Effector memory CD4-positive, alpha-beta T cell (primary cell): Measurements from ENCODE around the gene RABGEF1.
A peak's percentile ranks its signal among the peaks of the same experiment; 100 is the strongest.
"Not testable (repeated sequence)": the region's sequence is repeated elsewhere in the genome, so short reads cannot be mapped to it uniquely, and the experiment has no call there.

ENCODE experiments used
- DNase-seq, 3 donors: peaks; one replicate each; pipeline ENCODE4 v3.0.0-alpha.2; 2020
- H3K27ac ChIP-seq: 2 replicates; pipeline ENCODE4 v1.7.0; 2013; ENCODE audit warnings: mild to moderate bottlenecking, low read length, moderate library complexity; ENCODE audit not compliant: insufficient read depth, poor library complexity, severe bottlenecking
- H3K27me3 ChIP-seq: replicated peaks from 2 replicates; pipeline ENCODE4 v1.7.0; 2013; ENCODE audit warnings: mild to moderate bottlenecking, low read length; ENCODE audit not compliant: insufficient read depth, control insufficient read depth, poor library complexity, severe bottlenecking
- H3K36me3 ChIP-seq: 2 replicates; pipeline ENCODE4 v1.7.0; 2013; ENCODE audit warnings: mild to moderate bottlenecking, low read length, moderate library complexity; ENCODE audit not compliant: control insufficient read depth, insufficient read depth
- H3K4me1 ChIP-seq: 2 replicates; pipeline ENCODE4 v1.7.0; 2013; ENCODE audit warnings: low read length, mild to moderate bottlenecking; ENCODE audit not compliant: control insufficient read depth, insufficient read depth, poor library complexity, severe bottlenecking
- H3K4me3 ChIP-seq: 2 replicates; pipeline ENCODE4 v1.7.0; 2013; ENCODE audit warnings: low read length, low read depth, mild to moderate bottlenecking; ENCODE audit not compliant: insufficient read depth, poor library complexity, severe bottlenecking
- H3K9me3 ChIP-seq: 2 replicates; pipeline ENCODE4 v1.7.0; 2013; ENCODE audit warnings: mild to moderate bottlenecking, low read length, moderate library complexity; ENCODE audit not compliant: control insufficient read depth
- total RNA-seq, 3 donors: gene quantifications; one replicate each; lab custom pipeline; 2026; lab: John Stamatoyannopoulos, UW

The RABGEF1 gene
- total RNA-seq: 3.3 to 8.2 (median 5.0) reads per million in 3 donors

DNA sequence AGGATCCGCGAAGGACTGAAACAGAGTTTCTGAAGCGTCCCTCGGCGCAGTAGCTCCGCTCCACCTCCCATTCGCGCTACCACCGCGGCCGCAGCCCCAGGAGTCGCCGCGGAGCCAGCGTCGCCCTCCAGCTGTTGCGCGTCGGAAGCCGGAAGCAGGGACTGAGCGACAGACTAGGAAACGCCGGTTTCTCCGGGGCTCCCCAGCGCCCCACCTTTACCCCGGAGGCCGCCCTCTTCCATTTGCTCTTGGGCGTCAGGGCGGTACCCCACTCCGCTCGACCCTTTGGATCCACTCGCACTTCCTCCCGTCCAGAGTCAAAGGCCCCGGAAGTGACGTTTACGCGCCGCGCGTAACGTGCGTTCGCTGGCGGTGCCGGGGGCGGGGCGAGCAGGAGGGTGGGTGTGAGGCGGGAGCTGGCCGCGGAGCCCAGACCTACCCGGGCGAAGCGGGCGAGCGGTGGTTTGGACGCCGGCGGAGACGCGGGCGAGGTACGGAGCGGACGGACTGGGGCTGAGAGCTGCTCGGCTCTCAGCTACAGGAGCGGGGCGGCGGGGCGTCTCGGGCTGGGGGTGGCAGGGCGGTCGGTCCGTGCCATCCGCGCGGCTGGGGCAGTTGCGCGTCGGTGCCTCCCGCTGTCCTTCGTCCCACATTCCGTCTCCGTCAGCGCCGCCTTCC, at the start of gene RABGEF1:
Gene RABGEF1, plus strand, starts transcription at position 432 of the 678 bp plus-strand sequence. CDS start 31,167 bp downstream, outside the sequence.
- peak; percentile 95 to 97 (median 96) for DNase-seq
- H3K27me3 ChIP-seq: no peaks in the 10 kb centered on the region
- H3K9me3 ChIP-seq: no peaks in the 10 kb centered on the region
- no peaks in the 10 kb centered on the region for H3K36me3 ChIP-seq
- H3K4me1 ChIP-seq: peaks cover 10% of the 10 kb centered on the region
- peak within 1 kb of the TSS; percentile 85 for H3K27ac ChIP-seq
- peak within 1 kb of the TSS; percentile 93 for H3K4me3 ChIP-seq

DNA sequence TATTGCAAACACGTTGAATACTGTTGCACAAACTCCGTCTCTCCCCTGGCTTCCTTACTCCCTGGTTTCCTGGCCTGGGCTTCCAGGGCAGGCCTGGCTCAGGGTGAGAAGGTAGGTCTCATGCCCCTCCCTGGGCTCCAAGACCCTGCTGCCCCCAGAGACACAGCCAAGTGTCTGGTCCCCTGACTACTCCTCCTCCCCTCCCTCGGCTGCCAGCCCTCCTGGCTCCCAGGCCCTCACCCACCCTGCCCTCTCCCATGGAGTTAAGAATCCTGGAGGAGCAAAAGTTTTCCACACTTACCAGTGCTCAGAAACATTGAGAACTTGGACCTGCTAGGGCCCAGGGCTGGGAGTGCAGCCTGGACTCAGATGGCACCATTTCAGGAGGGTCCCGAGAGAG, 47.2 kb upstream of the RABGEF1 start:
- Histone ChIP-seq H3K4me1 (no peaks in the 10 kb centered on the region), H3K9me3 (no peaks in the 10 kb centered on the region), H3K4me3 (no peak overlapping the region), H3K27me3 (no peaks in the 10 kb centered on the region), H3K36me3 (no peaks in the 10 kb centered on the region), H3K27ac (no peak overlapping the region)
- DNase-seq: no peak

DNA sequence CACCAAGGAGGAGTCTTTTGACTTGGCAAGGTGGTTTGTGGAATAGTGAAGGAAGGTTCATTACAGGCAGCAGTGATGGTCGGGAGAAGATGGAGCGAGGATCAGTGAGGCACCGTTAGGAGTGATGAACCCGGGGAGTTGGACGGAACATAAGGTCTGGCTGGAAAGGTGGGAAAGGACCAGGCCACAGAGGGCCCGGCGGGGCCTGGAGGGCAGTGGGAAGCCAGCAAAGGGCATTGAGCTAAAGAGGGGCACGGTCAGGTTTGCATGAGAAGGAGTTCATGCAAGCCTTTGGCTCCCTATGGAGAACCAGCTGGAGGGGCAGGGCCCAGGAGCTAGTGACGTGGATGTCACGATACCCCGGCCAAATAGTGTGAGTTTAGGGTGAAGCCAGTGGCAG, 46.2 kb upstream of the RABGEF1 start:
- H3K36me3 ChIP-seq: no peaks in the 10 kb centered on the region
- no peak overlapping the region for H3K27ac ChIP-seq
- no peaks in the 10 kb centered on the region for H3K27me3 ChIP-seq
- DNase-seq: no peak
- H3K9me3 ChIP-seq: no peaks in the 10 kb centered on the region
- H3K4me1 ChIP-seq: no peaks in the 10 kb centered on the region
- no peak overlapping the region for H3K4me3 ChIP-seq

DNA sequence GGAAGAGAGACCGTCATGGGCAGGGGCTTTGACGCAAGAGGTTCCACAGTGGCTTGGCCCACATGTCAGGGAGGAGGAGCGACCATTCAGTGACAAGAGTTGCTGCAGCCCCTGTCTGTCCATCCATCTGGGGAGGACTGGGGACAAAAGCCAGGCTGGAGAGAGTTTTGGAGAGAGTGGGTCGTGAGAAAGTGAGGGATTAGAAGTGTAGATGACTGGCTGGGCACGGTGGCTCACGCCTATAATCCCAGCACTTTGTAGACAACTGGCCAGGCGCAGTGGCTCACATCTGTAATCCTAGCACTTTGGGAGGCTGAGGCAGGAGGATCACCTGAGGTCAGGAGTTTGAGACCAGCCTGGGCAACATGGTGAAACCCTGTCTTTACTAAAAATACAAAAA, 45.1 kb upstream of the RABGEF1 start:
- H3K4me3 ChIP-seq, H3K27ac ChIP-seq, H3K27me3 ChIP-seq, H3K9me3 ChIP-seq, H3K36me3 ChIP-seq, H3K4me1 ChIP-seq, DNase-seq: not testable (repeated sequence)

DNA sequence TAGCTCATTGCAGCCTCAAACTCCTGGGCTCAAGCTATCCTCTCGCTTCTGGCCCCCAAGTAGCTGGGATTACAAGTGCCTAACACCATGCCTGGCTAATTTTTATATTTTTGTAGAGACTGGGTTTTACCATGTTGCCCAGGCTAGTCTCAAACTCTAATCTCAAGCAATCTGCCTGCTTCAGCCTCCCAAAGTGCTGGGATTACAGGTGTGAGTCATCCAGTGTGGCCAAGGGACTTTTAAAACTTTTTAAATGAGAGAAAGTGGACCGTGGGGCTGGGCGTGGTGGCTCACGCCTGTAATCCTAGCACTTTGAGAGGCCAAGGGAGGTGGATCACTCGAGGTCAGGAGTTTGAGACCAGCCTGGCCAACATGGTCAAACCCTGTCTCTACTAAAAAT, 44.4 kb upstream of the RABGEF1 start:
- not testable (repeated sequence) for H3K4me1 ChIP-seq, H3K27ac ChIP-seq, DNase-seq, H3K36me3 ChIP-seq, H3K9me3 ChIP-seq, H3K27me3 ChIP-seq, H3K4me3 ChIP-seq

DNA sequence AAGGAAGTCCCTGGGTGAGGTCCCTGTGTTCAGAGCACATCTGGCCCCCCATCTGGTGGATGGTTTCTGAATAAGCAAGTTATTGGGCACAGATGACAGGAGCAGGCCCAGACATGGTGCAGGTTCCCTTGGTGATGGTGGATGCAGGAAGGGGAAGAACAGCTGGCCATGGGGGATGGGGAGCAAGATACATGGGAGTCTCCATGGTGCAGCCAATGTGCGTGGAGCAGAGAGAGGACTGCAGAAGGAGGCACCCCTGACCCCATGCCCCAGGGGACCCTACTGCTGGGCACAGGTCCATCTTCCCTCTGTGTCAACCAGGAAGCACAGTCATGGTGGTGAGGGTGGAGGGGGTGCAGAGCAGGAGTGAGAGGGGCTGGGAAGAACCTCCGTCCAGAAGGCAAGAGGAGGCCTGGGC, 43.8 kb upstream of the RABGEF1 start:
- no peaks in the 10 kb centered on the region for H3K27me3 ChIP-seq
- H3K4me1 ChIP-seq: no peaks in the 10 kb centered on the region
- DNase-seq: no peak
- H3K27ac ChIP-seq: no peak overlapping the region
- no peaks in the 10 kb centered on the region for H3K9me3 ChIP-seq
- no peak overlapping the region for H3K4me3 ChIP-seq
- H3K36me3 ChIP-seq: no peaks in the 10 kb centered on the region

DNA sequence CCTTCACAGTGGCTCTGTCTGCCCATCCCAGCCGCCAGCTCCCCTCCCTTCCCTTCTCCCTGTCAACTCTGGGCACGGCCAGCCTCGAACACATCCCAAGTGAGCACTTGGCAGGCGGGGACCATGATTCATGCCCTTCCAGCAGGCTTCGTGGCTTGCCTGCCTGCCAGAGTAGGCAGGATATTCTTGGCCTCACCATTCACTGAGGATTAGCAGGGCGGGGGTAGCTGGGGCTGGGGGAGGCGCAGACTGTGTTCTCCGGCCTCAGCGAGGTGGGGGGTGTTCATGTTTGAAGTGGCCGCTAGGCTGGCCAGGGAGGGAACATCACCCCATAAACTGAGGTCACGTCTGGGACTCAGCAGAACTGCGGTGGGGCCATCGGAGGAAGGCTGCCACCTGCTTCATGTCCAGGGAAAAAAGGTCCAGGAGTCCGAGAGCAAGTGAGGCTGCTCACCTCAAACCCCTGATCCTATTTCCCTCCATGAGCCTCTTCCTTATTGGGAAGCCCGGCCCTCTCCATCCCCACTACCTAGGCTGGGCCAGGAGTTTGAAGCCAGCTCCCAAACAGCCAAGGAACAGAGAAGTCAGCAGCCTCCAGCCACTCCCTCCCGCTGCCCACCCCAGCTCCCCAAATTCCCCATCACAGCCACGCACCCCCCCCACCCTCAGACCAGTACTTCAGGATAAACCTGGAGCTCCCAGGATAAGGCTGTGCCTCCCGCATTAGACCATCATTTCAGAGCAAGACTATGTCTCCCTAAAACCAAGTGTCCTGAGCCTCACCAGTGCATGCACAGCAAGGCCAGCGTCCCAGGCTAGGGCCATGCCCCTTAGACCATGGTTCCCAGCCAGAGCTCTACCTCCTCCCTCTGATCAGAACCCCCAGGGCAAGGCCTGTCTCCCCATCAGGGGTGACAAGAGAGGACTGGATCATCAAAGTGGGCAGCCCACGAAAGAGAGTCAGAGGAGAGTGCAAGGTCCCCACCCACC, 42.8 kb upstream of the RABGEF1 start:
- Histone ChIP-seq H3K27me3 (no peaks in the 10 kb centered on the region), H3K4me3 (no peak overlapping the region), H3K27ac (no peak overlapping the region), H3K4me1 (no peaks in the 10 kb centered on the region), H3K36me3 (no peaks in the 10 kb centered on the region), H3K9me3 (no peaks in the 10 kb centered on the region)
- DNase-seq: no peak

DNA sequence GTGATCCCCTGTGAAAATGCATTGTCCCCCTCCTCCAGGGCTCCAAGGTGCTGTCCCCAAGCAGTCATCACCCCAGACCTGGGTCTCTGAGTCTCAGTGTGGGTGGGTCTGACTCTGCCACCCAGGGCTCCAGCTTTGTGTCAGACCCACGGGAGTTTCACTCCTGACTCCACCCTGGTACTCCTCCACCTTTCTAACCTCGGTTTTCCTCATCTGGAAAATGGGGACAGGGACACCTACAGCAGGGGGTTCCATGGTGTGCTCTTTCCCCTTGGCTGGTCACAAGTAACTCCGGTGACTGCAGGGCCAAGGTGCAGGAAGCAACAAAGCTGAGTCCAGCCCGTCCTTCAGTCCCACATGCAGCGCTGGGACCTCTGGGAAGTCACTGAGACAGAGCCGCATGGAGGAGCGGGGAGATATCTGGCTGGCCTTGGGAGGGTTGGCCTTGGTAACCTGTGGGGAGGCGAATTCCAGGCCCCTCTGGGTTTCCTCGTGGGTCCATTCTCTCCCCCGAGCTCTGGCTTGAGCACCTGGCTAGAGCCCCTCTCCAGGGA, 41.8 kb upstream of the RABGEF1 start:
- Histone ChIP-seq H3K9me3 (no peaks in the 10 kb centered on the region), H3K27ac (no peak overlapping the region), H3K4me3 (no peak overlapping the region), H3K27me3 (no peaks in the 10 kb centered on the region), H3K4me1 (no peaks in the 10 kb centered on the region), H3K36me3 (no peaks in the 10 kb centered on the region)
- no peak for DNase-seq

DNA sequence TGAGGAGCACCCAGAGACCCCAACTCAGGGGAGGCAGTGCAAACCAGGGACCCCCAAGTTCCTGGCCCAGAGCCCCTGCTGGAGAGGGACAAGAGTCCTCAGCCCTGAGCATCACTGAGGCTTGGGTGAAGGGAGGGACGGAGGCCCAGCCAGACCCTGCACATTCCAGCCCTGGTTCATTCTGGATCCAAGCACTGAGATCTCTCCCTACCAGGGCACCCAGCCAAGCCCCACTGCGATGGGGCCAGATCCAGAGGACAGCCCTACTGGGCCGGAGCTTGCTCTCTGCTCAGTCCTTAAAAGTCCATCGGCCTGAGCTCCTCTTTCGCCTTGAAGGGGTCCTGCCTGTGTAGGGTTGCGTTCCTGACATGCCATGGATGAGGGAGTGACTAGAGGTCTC, 40.5 kb upstream of the RABGEF1 start:
- Histone ChIP-seq H3K36me3 (no peaks in the 10 kb centered on the region), H3K4me1 (no peaks in the 10 kb centered on the region), H3K27me3 (no peaks in the 10 kb centered on the region), H3K9me3 (no peaks in the 10 kb centered on the region), H3K4me3 (no peak overlapping the region), H3K27ac (no peak overlapping the region)
- DNase-seq: no peak
